ENCODE results near the gene HCK. TPM values are rescaled to one million over a fixed set of nuclear protein-coding genes. Genes with fewer than 3 reads are reported as not detected.

HCK gene
- total and polyA plus RNA-seq, 8 donors: 0.42 to 12.9 (median 2.2) TPM

- H3K27me3 ChIP-seq: no peaks in the 10 kb centered on the region
- DNase-seq: no peak
- H3K9me3 ChIP-seq: no peaks in the 10 kb centered on the region
- ATAC-seq: no peak
- no peak overlapping the region for H3K4me3 ChIP-seq
- FAIRE-seq: no peak
- no peak for TF ChIP-seq CTCF (IDR thresholded peaks at IDR 0.05)
- H3K27ac ChIP-seq: no peak overlapping the region
- H3K4me1 ChIP-seq: no peaks in the 10 kb centered on the region
- intact Hi-C loops (cut with DNase I): no loop called here
- H3K36me3 ChIP-seq: no peaks in the 10 kb centered on the region
- 58 to 61% methylated on average over 5 of the region's 5 CpGs for WGBS, 2 donors
Measured at GRCh38 chr20:32089637-32090362, 37.8 kb downstream of the HCK start.

- Histone ChIP-seq H3K27me3 (no peaks in the 10 kb centered on the region), H3K4me3 (no peak overlapping the region), H3K9me3 (no peaks in the 10 kb centered on the region), H3K4me1 (no peaks in the 10 kb centered on the region), H3K36me3 (no peaks in the 10 kb centered on the region), H3K27ac (no peak overlapping the region)
- no peak for FAIRE-seq
- DNase-seq: peak; percentile 54 to 89 (median 78)
- TF ChIP-seq CTCF (IDR thresholded peaks at IDR 0.05): peak; percentile 89 to 95 (median 94)
- intact Hi-C loops (cut with DNase I): no loop called here
- WGBS, 2 donors: 0 to 1% methylated on average over 7 of the region's 7 CpGs
- ATAC-seq: peak; percentile 70 to 99 (median 96)
Measured at GRCh38 chr20:32091888-32092346, 39.9 kb downstream of the HCK start.

GRCh38 chr20:32098786-32099185, 46.7 kb downstream of the HCK start:
- H3K9me3 ChIP-seq: no peaks in the 10 kb centered on the region
- 57 to 77% methylated on average over 6 of the region's 6 CpGs for WGBS, 2 donors
- no peaks in the 10 kb centered on the region for H3K36me3 ChIP-seq
- no peak overlapping the region for H3K27ac ChIP-seq
- H3K4me1 ChIP-seq: no peaks in the 10 kb centered on the region
- H3K27me3 ChIP-seq: no peaks in the 10 kb centered on the region
- intact Hi-C loops (cut with DNase I): no loop called here
- H3K4me3 ChIP-seq: no peak overlapping the region
- DNase-seq (no peak), FAIRE-seq (no peak), ATAC-seq (no peak)
- TF ChIP-seq CTCF (IDR thresholded peaks at IDR 0.05): no peak

GRCh38 chr20:32108814-32109391, 56.9 kb downstream of the HCK start:
- no peaks in the 10 kb centered on the region for H3K27me3 ChIP-seq
- intact Hi-C loops (cut with DNase I): no loop called here
- H3K4me1 ChIP-seq: peaks cover 0 to 15% (median 4%) of the 10 kb centered on the region in 3 donors
- TF ChIP-seq CTCF (IDR thresholded peaks at IDR 0.05): no peak
- FAIRE-seq (no peak), ATAC-seq (no peak), DNase-seq (no peak)
- H3K27ac ChIP-seq: peak overlapping the region; percentile 97 to 100 (median 99)
- no peaks in the 10 kb centered on the region for H3K9me3 ChIP-seq
- WGBS, 2 donors: 46 to 52% methylated on average over 5 of the region's 5 CpGs
- H3K36me3 ChIP-seq: no peaks in the 10 kb centered on the region
- H3K4me3 ChIP-seq: peak overlapping the region; percentile 81 to 99 (median 86)

Data from pancreas (tissue), 10 donors.